Endothelial cell of umbilical vein (primary cell): ENCODE data around the gene PON2. TPM values are rescaled to one million over a fixed set of nuclear protein-coding genes. Genes with fewer than 3 reads are reported as not detected.

Experiments
- BruUV-seq: library from RNA; stranded (reverse); fragments of 400-500 nt; replicated peaks from 2 replicates; lab custom pipeline; 2021; lab: Mats Ljungman, UMichigan
- CTCF ChIA-PET: fragments of 300-600, 350-600 bp; sonication (Branson Sonifier 250); formaldehyde crosslinking; loops from one replicate; lab custom pipeline; 2021; ENCODE audit warnings: antibody characterized with exemption, inconsistent platforms; lab: Charles Lee
- POLR2A ChIA-PET: fragments of 300-600, 350-600 bp; sonication (Branson Sonifier 250); formaldehyde crosslinking; loops from one replicate; lab custom pipeline; 2021; ENCODE audit warnings: antibody characterized with exemption, inconsistent platforms; lab: Charles Lee
- DNase-seq: peaks from one replicate; pipeline ENCODE4 v3.0.0-alpha.2; 2011; ENCODE audit warnings: low read depth, low spot score
- FAIRE-seq: peaks from 2 replicates; lab custom pipeline; 2011; peaks lifted over from hg19 to GRCh38; lab: Jason Lieb, UNC
- H2AFZ ChIP-seq: 2 replicates; pipeline ENCODE4 v1.6.0; 2012; ENCODE audit warnings: low read depth, low read length, control low read depth, inconsistent platforms
- H3K27ac ChIP-seq: 2 replicates; pipeline ENCODE4 v1.5.1; 2011; ENCODE audit warnings: low read depth, mild to moderate bottlenecking, control low read depth, low read length, moderate library complexity; ENCODE audit not compliant: insufficient read depth
- H3K27me3 ChIP-seq, 2 experiments: 2 replicates each; pipeline versions ENCODE4 v1.6.0 to v1.6.1; 2011; ENCODE audit warnings: low read length in 2 of 2, mixed read lengths in 1 of 2; ENCODE audit not compliant: control insufficient read depth in 2 of 2, insufficient read depth in 2 of 2
- H3K36me3 ChIP-seq, 2 experiments: 2 replicates in 1 of 2; 3 replicates in 1 of 2; pipeline ENCODE4 v1.5.1; 2011; ENCODE audit warnings: low read length in 2 of 2, mild to moderate bottlenecking in 1 of 2, moderate library complexity in 1 of 2; ENCODE audit not compliant: control insufficient read depth in 2 of 2, insufficient read depth in 2 of 2; ENCODE audit errors: extremely low read depth in 1 of 2
- H3K4me1 ChIP-seq: 3 replicates; pipeline ENCODE4 v1.5.1; 2011; ENCODE audit warnings: mild to moderate bottlenecking, low read length; ENCODE audit not compliant: control insufficient read depth, insufficient read depth; ENCODE audit errors: extremely low read depth
- H3K4me2 ChIP-seq: 2 replicates; pipeline ENCODE4 v1.6.1; 2011; ENCODE audit warnings: low read length, control low read depth, mixed read lengths; ENCODE audit not compliant: insufficient read depth
- H3K4me3 ChIP-seq, 3 experiments: fragments of 200-600 bp in 1 of 3; sonication (generic), shearing (Covaris generic) in 1 of 3; replicated peaks in 1 of 3; 2 replicates each; pipeline ENCODE4 v1.5.1; 2011 to 2016; ENCODE audit warnings: control low read depth in 3 of 3, low read length in 3 of 3, mild to moderate bottlenecking in 2 of 3, inconsistent platforms in 1 of 3, low read depth in 1 of 3, moderate library complexity in 1 of 3; ENCODE audit not compliant: insufficient read depth in 1 of 3
- H3K79me2 ChIP-seq: 2 replicates; pipeline ENCODE4 v1.6.0; 2012; ENCODE audit warnings: low read length, inconsistent platforms; ENCODE audit not compliant: control insufficient read depth, insufficient read depth
- H3K9ac ChIP-seq: replicated peaks from 2 replicates; pipeline ENCODE3; 2011; ENCODE audit warnings: low read length, control low read depth; ENCODE audit not compliant: insufficient read depth; ENCODE audit errors: extremely low read depth
- H3K9me1 ChIP-seq: replicated peaks from 3 replicates; pipeline ENCODE4 v1.6.0; 2011; ENCODE audit warnings: mild to moderate bottlenecking, low read length; ENCODE audit not compliant: control insufficient read depth, insufficient read depth; ENCODE audit errors: extremely low read depth
- H3K9me3 ChIP-seq: replicated peaks from 2 replicates; pipeline ENCODE4 v1.5.1; 2012; ENCODE audit warnings: low read length, inconsistent platforms; ENCODE audit not compliant: control insufficient read depth, insufficient read depth
- H4K20me1 ChIP-seq: replicated peaks from 2 replicates; pipeline ENCODE3; 2011; ENCODE audit warnings: mild to moderate bottlenecking, low read length; ENCODE audit not compliant: control insufficient read depth, insufficient read depth; ENCODE audit errors: extremely low read depth
- EZH2 ChIP-seq: IDR thresholded peaks from 2 replicates; pipeline ENCODE4 v1.6.1; 2012; ENCODE audit warnings: borderline replicate concordance, low read depth, mild to moderate bottlenecking, moderate library complexity, low read length, inconsistent platforms; ENCODE audit not compliant: severe bottlenecking
- FOS ChIP-seq: IDR thresholded peaks from 2 replicates; pipeline ENCODE4 v1.6.1; 2011; ENCODE audit warnings: mild to moderate bottlenecking, low read length, moderate library complexity, borderline replicate concordance; ENCODE audit not compliant: insufficient read depth
- GATA2 ChIP-seq: IDR thresholded peaks from 2 replicates; pipeline ENCODE4 v1.7.0; 2011; ENCODE audit warnings: low read depth, mild to moderate bottlenecking, moderate library complexity, mixed read lengths, low read length; ENCODE audit not compliant: insufficient read length, insufficient read depth
- JUN ChIP-seq: IDR thresholded peaks from 2 replicates; pipeline ENCODE4 v1.6.1; 2011; ENCODE audit warnings: borderline replicate concordance, low read depth; ENCODE audit not compliant: insufficient read length, insufficient read depth
- MYC ChIP-seq: IDR thresholded peaks from one replicate; pipeline ENCODE4 v1.6.1; 2011; ENCODE audit warnings: mild to moderate bottlenecking, low read depth, low read length
- POLR2A ChIP-seq: IDR thresholded peaks from 2 replicates; pipeline ENCODE4 v1.6.1; 2012; ENCODE audit warnings: low read depth, mild to moderate bottlenecking, control low read depth, low read length
- POLR2AphosphoS5 ChIP-seq: IDR thresholded peaks from 2 replicates; pipeline ENCODE4 v1.6.1; 2012; ENCODE audit warnings: low read depth, mild to moderate bottlenecking, control low read depth, low read length, moderate library complexity; ENCODE audit not compliant: insufficient read depth
- dilution Hi-C: fragments of 300-500 bp; cut with MboI; formaldehyde crosslinking; loops from one replicate; pipeline ENCODE4 v1.15.0; 2019; ENCODE audit warnings: low sequenced_read_pairs; ENCODE audit not compliant: extremely low pct_ligation_motif_present
- intact Hi-C: fragments of 100-400 bp; cut with micrococcal nuclease; formaldehyde crosslinking; loops from one replicate; pipeline ENCODE4 v1.10.0; 2022
- polyA plus RNA-seq, 4 experiments: library from polyadenylated mRNA; depleted of rRNA in 3 of 4; stranded (reverse) in 3 of 4; unstranded in 1 of 4; fragments of >200 nt; gene quantifications; 2 replicates each; pipeline versions ENCODE4 v1.2.1 to v1.2.3, GENCODE V29; 2011 to 2012; ENCODE audit warnings: missing spikeins in 1 of 4
- total RNA-seq: library from RNA; stranded (reverse); gene quantifications from 2 replicates; pipeline ENCODE4 v1.2.3, GENCODE V29; 2021
- TF ChIP-seq, protein P1 (sequence below), 2 donors: IDR thresholded peaks; 1 replicate in 1 of 2; 2 replicates in 1 of 2; pipeline ENCODE4 v1.5.1; 2011; ENCODE audit warnings: low read length in 2 of 2, mild to moderate bottlenecking in 2 of 2, moderate library complexity in 2 of 2, control low read depth in 1 of 2, inconsistent platforms in 1 of 2, low read depth in 1 of 2; ENCODE audit not compliant: insufficient read depth in 1 of 2; ENCODE audit errors: extremely low read depth in 1 of 2
- TF ChIP-seq, protein P2 (sequence below): IDR thresholded peaks from 2 replicates; pipeline ENCODE4 v1.6.1; 2011; ENCODE audit not compliant: insufficient read depth, insufficient read length

Gene PON2
- total and polyA plus RNA-seq, 2 donors (not counting 3 experiments of a cell fraction or from before 2014, with no cell fraction given) = 110 to 125 TPM

DNA sequence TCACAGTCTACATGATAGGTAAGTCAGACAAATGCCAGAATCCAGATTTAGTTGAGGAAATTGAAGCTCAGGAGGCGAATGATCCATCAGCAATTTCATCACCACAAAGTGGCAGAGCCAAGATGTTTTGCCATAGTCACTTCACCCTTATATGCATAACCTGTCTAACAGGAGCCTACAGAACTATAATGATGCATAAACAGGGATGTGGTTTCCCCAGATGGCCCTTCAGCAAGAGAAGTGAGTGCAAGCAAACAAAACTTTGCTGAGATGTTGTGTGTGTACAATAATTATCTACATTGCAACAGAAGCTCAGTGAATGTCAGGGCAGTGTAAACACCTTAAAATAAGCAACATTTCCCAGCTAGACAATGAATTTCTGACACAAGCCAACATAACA is 67.2 kb downstream of the PON2 start:
- Histone ChIP-seq H3K4me1 (no peaks in the 10 kb centered on the region), H3K4me3 (no peak overlapping the region), H4K20me1 (no peaks in the 10 kb centered on the region), H3K79me2 (no peaks in the 10 kb centered on the region), H3K4me2 (no peak overlapping the region), H3K27ac (no peak overlapping the region), H3K36me3 (no peaks in the 10 kb centered on the region), H3K27me3 (no peaks in the 10 kb centered on the region), H2AFZ (no peak overlapping the region), H3K9ac (no peak overlapping the region), H3K9me3 (no peaks in the 10 kb centered on the region), H3K9me1 (no peaks in the 10 kb centered on the region)
- CTCF ChIA-PET = interaction anchor here (0.7 to 1.1 kb wide), 2 partner anchors 110 to 144 kb away, joined by 3 read pairs; no protein-coding TSS in a partner anchor
- dilution Hi-C loops = no loop called here
- FAIRE-seq (no peak), DNase-seq (no peak)
- TF ChIP-seq, protein P1, sequence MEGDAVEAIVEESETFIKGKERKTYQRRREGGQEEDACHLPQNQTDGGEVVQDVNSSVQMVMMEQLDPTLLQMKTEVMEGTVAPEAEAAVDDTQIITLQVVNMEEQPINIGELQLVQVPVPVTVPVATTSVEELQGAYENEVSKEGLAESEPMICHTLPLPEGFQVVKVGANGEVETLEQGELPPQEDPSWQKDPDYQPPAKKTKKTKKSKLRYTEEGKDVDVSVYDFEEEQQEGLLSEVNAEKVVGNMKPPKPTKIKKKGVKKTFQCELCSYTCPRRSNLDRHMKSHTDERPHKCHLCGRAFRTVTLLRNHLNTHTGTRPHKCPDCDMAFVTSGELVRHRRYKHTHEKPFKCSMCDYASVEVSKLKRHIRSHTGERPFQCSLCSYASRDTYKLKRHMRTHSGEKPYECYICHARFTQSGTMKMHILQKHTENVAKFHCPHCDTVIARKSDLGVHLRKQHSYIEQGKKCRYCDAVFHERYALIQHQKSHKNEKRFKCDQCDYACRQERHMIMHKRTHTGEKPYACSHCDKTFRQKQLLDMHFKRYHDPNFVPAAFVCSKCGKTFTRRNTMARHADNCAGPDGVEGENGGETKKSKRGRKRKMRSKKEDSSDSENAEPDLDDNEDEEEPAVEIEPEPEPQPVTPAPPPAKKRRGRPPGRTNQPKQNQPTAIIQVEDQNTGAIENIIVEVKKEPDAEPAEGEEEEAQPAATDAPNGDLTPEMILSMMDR (IDR thresholded peaks at IDR 0.05; ENCODE audit: extremely low read depth in 1 of 2, insufficient read depth in 1 of 2, low read depth in 1 of 2, low read length in 2 of 2) = no peak
- no peak for TF ChIP-seq GATA2
- TF ChIP-seq POLR2A = no peak
- TF ChIP-seq FOS = no peak
- no peak for TF ChIP-seq MYC
- TF ChIP-seq JUN = no peak
- no peak for TF ChIP-seq EZH2
- TF ChIP-seq POLR2AphosphoS5 = no peak
- TF ChIP-seq, protein P2, sequence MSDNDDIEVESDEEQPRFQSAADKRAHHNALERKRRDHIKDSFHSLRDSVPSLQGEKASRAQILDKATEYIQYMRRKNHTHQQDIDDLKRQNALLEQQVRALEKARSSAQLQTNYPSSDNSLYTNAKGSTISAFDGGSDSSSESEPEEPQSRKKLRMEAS = no peak
- no TSS peak for BruUV-seq
- POLR2A ChIA-PET = no interaction called here
- intact Hi-C loops = no loop called here
